GM12872 (cell line): ENCODE measurements around the gene ASB10.

Experiments
- TF ChIP-seq, protein P1 (sequence below): IDR thresholded peaks from 3 replicates; pipeline ENCODE4 v1.5.1; 2011; ENCODE audit warnings: low read depth, mild to moderate bottlenecking, low read length, moderate library complexity; ENCODE audit not compliant: insufficient read depth

Gene ASB10

GRCh38 chr7:151179946-151180345 lies 7.1 kb downstream of the ASB10 start:
- TF ChIP-seq, protein P1, sequence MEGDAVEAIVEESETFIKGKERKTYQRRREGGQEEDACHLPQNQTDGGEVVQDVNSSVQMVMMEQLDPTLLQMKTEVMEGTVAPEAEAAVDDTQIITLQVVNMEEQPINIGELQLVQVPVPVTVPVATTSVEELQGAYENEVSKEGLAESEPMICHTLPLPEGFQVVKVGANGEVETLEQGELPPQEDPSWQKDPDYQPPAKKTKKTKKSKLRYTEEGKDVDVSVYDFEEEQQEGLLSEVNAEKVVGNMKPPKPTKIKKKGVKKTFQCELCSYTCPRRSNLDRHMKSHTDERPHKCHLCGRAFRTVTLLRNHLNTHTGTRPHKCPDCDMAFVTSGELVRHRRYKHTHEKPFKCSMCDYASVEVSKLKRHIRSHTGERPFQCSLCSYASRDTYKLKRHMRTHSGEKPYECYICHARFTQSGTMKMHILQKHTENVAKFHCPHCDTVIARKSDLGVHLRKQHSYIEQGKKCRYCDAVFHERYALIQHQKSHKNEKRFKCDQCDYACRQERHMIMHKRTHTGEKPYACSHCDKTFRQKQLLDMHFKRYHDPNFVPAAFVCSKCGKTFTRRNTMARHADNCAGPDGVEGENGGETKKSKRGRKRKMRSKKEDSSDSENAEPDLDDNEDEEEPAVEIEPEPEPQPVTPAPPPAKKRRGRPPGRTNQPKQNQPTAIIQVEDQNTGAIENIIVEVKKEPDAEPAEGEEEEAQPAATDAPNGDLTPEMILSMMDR = no peak

GRCh38 chr7:151179287-151179860 lies 7.7 kb downstream of the ASB10 start:
- TF ChIP-seq, protein P1 = no peak

GRCh38 chr7:151178831-151179230 lies 8.2 kb downstream of the ASB10 start:
- TF ChIP-seq, protein P1 = no peak

DNA sequence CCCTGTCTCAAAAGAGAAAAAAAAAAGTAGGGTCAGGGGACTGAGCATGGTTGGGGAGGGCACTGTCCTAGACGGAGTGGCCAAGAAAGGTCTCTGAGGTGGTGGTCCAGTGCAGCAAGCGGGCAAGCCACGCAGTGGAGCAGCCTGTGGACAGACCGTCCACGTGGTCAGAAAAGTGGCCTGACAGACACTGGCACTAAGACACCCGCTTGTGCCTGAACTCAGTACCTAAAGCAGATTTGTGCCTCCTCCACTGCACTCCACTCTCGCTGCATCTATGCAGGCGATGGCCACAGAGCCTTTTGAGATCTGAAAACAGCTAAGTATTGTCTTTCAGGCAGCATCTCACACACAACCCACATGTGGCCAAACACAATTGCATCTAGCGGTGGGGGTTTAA lies 8.8 kb downstream of the ASB10 start:
- TF ChIP-seq, protein P1 = no peak

DNA sequence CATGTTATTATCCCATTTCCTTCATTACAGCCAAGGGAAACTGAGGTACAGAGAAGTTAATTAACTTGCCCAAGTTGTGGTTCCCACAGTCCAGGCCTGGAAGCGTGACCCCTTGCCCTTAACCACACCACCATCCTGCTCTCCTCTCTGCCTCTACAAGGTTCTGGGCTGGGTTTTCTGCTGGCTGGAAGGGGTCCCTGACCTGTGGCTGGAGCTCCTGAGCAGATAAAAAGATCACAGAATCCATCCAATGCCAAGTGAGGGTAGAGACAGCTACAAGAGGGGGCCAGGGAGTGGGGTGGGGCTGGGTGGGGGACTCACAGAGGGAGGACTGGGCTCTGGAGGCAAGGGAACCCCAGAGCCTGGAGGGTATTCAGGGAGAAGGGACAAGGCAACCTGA lies 9.7 kb downstream of the ASB10 start:
- TF ChIP-seq, protein P1 = no peak

DNA sequence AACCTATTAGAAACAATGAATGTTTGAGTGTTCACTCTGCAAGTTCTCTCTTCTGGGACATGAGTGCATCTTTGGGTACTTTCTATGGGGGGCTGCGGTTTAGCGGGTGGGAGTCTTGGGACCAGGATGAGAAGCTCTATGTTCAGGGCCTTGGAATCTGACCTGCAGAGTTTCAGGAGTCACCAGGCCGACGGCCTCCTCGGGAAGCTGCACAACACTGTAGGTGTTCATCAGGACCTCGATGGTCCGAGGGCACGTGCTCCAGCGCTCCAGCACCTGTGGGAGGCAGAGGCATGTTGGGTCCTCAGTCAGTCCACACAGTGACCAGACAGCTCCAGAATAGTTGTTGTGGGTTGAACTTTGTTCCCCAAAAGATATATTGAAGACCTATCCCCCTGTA lies 10.6 kb downstream of the ASB10 start:
- TF ChIP-seq, protein P1 = no peak

DNA sequence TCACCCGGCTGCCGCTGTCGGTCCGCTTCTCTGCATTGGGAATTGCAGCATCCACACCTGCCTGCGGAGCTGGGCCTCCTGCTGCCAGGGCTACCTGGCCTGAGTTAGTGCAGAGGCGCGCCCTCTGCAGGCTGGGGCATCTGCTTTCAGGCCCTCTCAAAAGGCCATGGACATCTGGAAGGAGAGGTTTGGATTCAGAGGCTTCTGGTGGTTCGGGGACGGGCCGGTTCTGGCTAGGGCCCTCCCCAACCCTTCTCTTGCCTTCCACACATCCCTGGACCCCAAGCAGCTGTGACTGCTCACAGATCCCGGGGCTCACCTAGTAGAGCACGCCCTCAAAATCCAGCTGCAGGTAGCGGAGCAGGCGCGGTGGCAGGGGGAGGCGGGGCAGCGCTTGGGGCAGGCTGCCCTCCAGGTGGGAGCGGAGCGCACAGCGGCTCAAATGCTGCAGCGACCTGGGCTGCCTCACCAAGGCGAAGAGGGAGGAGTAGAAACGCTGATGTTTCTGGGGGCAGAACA lies 11.2 kb downstream of the ASB10 start:
- TF ChIP-seq, protein P1 = no peak
